Stimulated activated naive B cell treated with anti-CD40 and anti-IgM and Interleukin-4, amounts not matched to agents 10 μg/mL and 1 μg/mL and 100 μg/mL, for 72 hours (primary cell): ENCODE results near the gene UTP3.
"Not testable (repeated sequence)": the region's sequence is repeated elsewhere in the genome, so short reads cannot be mapped to it uniquely, and the experiment has no call there.

ENCODE experiments used
- ATAC-seq, 2 donors: fragments of 150-1000 bp; cut with Tn5 transposase; replicated peaks; 2 replicates each; pipeline ENCODE4 v1.10.0; 2021; ENCODE audit warnings: moderate library complexity in 1 of 2
- DNase-seq: peaks from one replicate; pipeline ENCODE4 v3.0.0; 2021
- H3K27ac Mint-ChIP-seq: one replicate; pipeline ENCODE4 v1.8.0; 2022; ENCODE audit warnings: mild to moderate bottlenecking, mixed read lengths
- H3K27me3 Mint-ChIP-seq, 2 donors: one replicate each; pipeline ENCODE4 v1.8.0; 2022; ENCODE audit warnings: mixed read lengths in 2 of 2
- H3K36me3 Mint-ChIP-seq, 2 donors: one replicate each; pipeline ENCODE4 v1.8.0; 2022; ENCODE audit warnings: mixed read lengths in 2 of 2, mild to moderate bottlenecking in 1 of 2
- H3K4me1 Mint-ChIP-seq, 2 donors: one replicate each; pipeline ENCODE4 v1.8.0; 2022; ENCODE audit warnings: mixed read lengths in 2 of 2, mild to moderate bottlenecking in 1 of 2
- H3K4me3 Mint-ChIP-seq, 2 donors: one replicate each; pipeline ENCODE4 v1.8.0; 2022; ENCODE audit warnings: mild to moderate bottlenecking in 2 of 2, mixed read lengths in 2 of 2, moderate library complexity in 1 of 2
- H3K9me3 Mint-ChIP-seq, 2 donors: one replicate each; pipeline ENCODE4 v1.8.0; 2022; ENCODE audit warnings: mixed read lengths in 2 of 2, mild to moderate bottlenecking in 1 of 2

The UTP3 gene

DNA sequence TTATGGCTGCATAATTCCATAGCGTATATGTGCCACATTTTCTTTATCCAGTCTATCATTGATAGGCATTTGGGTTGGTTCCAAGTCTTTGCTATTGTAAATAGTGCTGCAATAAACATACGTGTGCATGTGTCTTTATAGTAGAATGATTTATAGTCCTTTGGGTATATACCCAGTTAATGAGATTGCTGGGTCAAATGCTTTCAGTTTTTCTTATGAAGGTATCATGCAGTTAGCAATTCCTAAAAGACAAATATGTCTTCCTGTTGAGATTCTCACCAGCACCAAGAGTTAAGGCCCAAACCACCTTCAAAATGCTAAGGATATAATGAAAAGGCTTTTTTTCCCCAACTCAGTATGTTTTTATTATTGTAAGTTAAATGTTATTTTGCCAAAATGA lies 14.3 kb downstream of the UTP3 start:
- H3K9me3 Mint-ChIP-seq, H3K27me3 Mint-ChIP-seq, H3K4me3 Mint-ChIP-seq, DNase-seq, H3K36me3 Mint-ChIP-seq, ATAC-seq, H3K27ac Mint-ChIP-seq: not testable (repeated sequence)
- H3K4me1 Mint-ChIP-seq: peaks cover 15 to 20% of the 10 kb centered on the region in 2 donors

- no peak for DNase-seq
- peak overlapping the region; percentile 87 to 97 for H3K4me3 Mint-ChIP-seq
- no peaks in the 10 kb centered on the region for H3K9me3 Mint-ChIP-seq
- H3K36me3 Mint-ChIP-seq: peaks cover 0 to 4% of the 10 kb centered on the region in 2 donors
- H3K27ac Mint-ChIP-seq: peak overlapping the region; percentile 97
- H3K27me3 Mint-ChIP-seq: no peaks in the 10 kb centered on the region
- H3K4me1 Mint-ChIP-seq: peaks cover 15 to 20% of the 10 kb centered on the region in 2 donors
- ATAC-seq: peak in 1 of 2 donors; percentile 8
Measured at GRCh38 chr4:70703619-70704214, 15.4 kb downstream of the UTP3 start.

- H3K27me3 Mint-ChIP-seq: no peaks in the 10 kb centered on the region
- DNase-seq (peak; percentile 64), ATAC-seq (peak; percentile 67 to 73)
- peaks cover 17 to 23% of the 10 kb centered on the region in 2 donors for H3K4me1 Mint-ChIP-seq
- peak overlapping the region; percentile 87 to 97 for H3K4me3 Mint-ChIP-seq
- peak overlapping the region; percentile 97 for H3K27ac Mint-ChIP-seq
- H3K36me3 Mint-ChIP-seq: peaks cover 1 to 6% of the 10 kb centered on the region in 2 donors
- no peaks in the 10 kb centered on the region for H3K9me3 Mint-ChIP-seq
Measured at GRCh38 chr4:70704215-70704930, 16.0 kb downstream of the UTP3 start.

- peak overlapping the region; percentile 87 to 97 for H3K4me3 Mint-ChIP-seq
- H3K4me1 Mint-ChIP-seq: peaks cover 22 to 28% of the 10 kb centered on the region in 2 donors
- no peaks in the 10 kb centered on the region for H3K27me3 Mint-ChIP-seq
- peaks cover 4 to 8% of the 10 kb centered on the region in 2 donors for H3K36me3 Mint-ChIP-seq
- no peak for ATAC-seq
- no peaks in the 10 kb centered on the region for H3K9me3 Mint-ChIP-seq
- no peak for DNase-seq
- H3K27ac Mint-ChIP-seq: peak overlapping the region; percentile 79
Measured at GRCh38 chr4:70704931-70705182, 16.5 kb downstream of the UTP3 start.

DNA sequence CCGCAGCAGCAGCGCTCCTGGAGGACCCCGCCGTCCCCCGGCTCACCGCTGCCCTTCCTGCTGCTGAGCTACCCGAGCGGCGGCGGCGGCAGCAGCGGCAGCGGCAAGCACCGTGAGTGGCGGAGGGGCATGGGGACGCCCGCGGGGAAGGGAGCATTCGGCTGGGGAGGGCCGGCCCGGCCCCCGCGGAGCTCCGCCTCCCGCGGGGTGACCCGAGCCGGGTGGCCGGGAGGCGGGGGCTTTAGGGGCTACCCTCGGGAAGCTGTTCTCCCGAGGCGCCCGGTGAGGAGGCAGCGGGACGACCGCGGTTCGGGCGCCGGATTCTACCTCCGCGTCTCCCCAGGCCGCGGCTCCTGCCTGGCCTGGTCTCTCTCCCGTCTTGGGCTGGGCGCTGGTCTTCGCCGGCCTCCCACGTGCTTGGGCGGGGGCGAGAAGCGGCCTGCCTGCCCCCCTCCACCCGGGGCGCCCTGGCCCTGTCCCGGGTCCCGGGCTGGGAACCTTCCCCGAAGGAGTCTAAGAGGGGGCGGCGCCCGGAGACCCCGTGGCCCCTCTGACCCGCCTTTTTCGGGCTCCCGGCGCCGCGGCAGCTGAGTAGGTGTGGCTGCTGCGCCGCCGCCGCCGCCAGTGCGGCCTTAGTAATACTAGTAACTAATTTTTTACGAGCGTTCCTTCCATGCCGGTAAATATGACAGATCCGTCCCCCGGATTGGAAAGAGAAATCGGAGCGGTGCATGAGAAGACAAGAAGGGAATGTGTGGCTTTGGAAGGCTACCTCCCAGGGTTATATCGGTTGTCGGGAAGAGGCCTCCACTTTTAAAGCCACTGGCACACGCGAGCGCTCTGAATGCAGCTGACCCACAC lies 17.1 kb downstream of the UTP3 start:
- H3K27ac Mint-ChIP-seq: peak overlapping the region; percentile 97
- DNase-seq (peak; percentile 74), ATAC-seq (peak; percentile 72 to 79)
- peaks cover 4 to 8% of the 10 kb centered on the region in 2 donors for H3K36me3 Mint-ChIP-seq
- H3K4me1 Mint-ChIP-seq: peaks cover 23 to 31% of the 10 kb centered on the region in 2 donors
- H3K9me3 Mint-ChIP-seq: no peaks in the 10 kb centered on the region
- H3K27me3 Mint-ChIP-seq: no peaks in the 10 kb centered on the region
- peak overlapping the region; percentile 87 to 97 for H3K4me3 Mint-ChIP-seq

DNA sequence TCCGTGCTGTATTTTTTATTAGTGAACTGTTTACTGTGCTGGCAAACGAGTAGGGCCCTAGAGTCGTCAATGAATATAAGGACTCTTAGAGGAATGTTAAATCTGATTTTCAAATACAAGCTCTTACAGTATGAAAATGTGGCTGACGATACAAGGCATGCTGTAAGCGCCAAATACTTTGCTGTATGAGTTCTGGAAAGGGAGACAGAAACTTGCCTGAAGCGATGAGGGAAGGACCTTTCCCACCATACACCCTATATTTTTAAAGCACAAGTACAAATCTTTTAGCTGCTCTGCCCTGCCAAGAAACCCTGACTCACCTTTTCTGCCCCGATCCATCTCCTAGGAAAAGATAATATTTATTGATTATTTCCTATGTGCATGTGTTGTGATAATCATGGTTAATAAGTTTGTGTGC lies 17.7 kb downstream of the UTP3 start:
- Mint-ChIP-seq H3K27ac (peak overlapping the region; percentile 97), H3K9me3 (no peaks in the 10 kb centered on the region), H3K36me3 (peaks cover 4 to 8% of the 10 kb centered on the region in 2 donors), H3K27me3 (no peaks in the 10 kb centered on the region), H3K4me3 (peak overlapping the region; percentile 87 to 97), H3K4me1 (peaks cover 23 to 31% of the 10 kb centered on the region in 2 donors)
- DNase-seq: no peak
- ATAC-seq: peak in 1 of 2 donors; percentile 1

- Mint-ChIP-seq H3K4me3 (peak overlapping the region; percentile 87 to 97), H3K27ac (peak overlapping the region; percentile 97), H3K27me3 (no peaks in the 10 kb centered on the region), H3K36me3 (peaks cover 4 to 8% of the 10 kb centered on the region in 2 donors), H3K4me1 (peaks cover 23 to 34% of the 10 kb centered on the region in 2 donors), H3K9me3 (no peaks in the 10 kb centered on the region)
- ATAC-seq (no peak), DNase-seq (no peak)
Measured at GRCh38 chr4:70706516-70706915, 18.2 kb downstream of the UTP3 start.

DNA sequence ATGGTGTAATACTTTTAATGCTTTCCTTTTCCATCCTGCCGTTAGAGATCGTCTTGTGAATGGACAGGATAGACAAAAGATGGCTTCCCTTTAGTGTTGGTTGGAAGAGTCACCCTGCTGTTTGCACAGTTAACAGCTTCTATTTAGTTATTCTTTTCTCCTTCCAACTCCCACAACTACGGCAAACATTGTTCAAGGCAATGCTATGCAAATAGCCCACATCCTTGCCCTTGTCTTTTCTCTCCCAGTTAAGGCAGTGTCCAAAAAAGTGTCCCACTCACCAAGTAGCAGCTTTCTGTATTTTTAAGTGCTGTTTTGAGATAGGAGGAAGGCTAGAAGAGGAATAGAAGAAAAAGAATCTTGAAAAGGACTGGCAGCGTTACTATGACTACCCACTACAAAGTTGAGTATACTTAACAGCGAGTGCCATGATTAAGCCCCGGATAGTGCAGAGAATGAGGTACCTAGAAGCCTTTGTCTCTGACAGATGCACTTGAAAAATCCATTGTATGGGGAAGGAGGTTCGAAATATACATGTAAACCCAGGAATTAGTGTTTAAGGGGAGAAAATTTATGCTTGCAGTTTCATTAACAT lies 21.4 kb downstream of the UTP3 start:
- H3K4me1 Mint-ChIP-seq: peaks cover 32 to 49% of the 10 kb centered on the region in 2 donors

GRCh38 chr4:70711599-70711998 lies 23.3 kb downstream of the UTP3 start:
- H3K27ac Mint-ChIP-seq: peak overlapping the region; percentile 86
- H3K4me1 Mint-ChIP-seq: peaks cover 34 to 62% of the 10 kb centered on the region in 2 donors
- ATAC-seq (no peak), DNase-seq (no peak)
- H3K36me3 Mint-ChIP-seq: peaks cover 9 to 10% of the 10 kb centered on the region in 2 donors
- no peaks in the 10 kb centered on the region for H3K27me3 Mint-ChIP-seq
- peak overlapping the region; percentile 23 to 42 for H3K4me3 Mint-ChIP-seq
- no peaks in the 10 kb centered on the region for H3K9me3 Mint-ChIP-seq

More for the DNA sequence above, 21.4 kb downstream of the UTP3 start:
- ATAC-seq (no peak), DNase-seq (no peak)
- Mint-ChIP-seq H3K9me3 (no peaks in the 10 kb centered on the region), H3K4me3 (no peak overlapping the region), H3K27me3 (no peaks in the 10 kb centered on the region), H3K36me3 (peaks cover 7 to 14% of the 10 kb centered on the region in 2 donors), H3K27ac (no peak overlapping the region)

- DNase-seq: no peak
- Mint-ChIP-seq H3K4me3 (peak overlapping the region; percentile 23 to 42), H3K4me1 (peaks cover 33 to 63% of the 10 kb centered on the region in 2 donors), H3K36me3 (peaks cover 9 to 11% of the 10 kb centered on the region in 2 donors), H3K27me3 (no peaks in the 10 kb centered on the region), H3K27ac (peak overlapping the region; percentile 86), H3K9me3 (no peaks in the 10 kb centered on the region)
- no peak for ATAC-seq
Measured at GRCh38 chr4:70712150-70712549, 23.8 kb downstream of the UTP3 start.

DNA sequence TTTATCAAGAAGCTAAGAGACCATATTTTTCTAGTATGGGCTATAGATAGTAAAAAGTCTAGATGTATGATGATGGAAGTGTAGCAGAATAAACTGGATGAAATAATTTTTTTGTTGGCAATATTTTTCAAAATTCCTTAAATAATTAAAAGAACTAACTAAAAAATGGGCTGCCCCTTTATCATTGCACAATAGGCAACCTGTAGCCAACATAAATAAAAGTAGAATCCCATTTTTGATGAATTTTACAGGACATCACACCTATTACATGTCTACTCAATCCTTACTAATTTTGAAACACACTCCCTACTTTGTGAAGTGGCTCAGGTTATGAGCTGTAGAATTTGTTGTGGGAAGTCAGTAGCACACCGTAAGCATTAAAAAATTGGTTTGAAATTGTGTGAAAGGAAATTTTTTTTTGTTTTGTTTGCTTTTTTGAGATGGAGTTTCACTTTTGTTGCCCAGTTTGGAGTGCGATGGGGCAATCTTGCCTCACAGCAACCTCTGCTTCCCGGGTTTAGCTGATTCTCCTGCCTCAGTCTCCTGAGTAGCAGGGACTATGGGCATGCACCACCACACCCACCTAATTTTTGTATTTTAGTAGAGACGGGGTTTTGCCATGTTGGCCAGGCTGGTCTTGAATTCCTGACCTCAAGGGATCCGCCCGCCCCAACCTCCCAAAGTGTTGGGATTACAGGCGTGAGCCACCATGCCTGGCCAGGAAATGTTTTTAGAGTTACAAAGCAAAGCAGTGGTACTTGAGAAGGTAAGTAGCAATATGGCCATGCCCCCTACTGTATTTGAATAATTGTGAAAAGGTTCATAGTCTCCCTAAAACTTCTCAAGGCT lies 24.5 kb downstream of the UTP3 start:
- Mint-ChIP-seq H3K36me3 (peaks cover 11 to 15% of the 10 kb centered on the region in 2 donors), H3K4me1 (peaks cover 38 to 69% of the 10 kb centered on the region in 2 donors), H3K4me3 (peak overlapping the region; percentile 59 to 80), H3K27me3 (no peaks in the 10 kb centered on the region), H3K9me3 (no peaks in the 10 kb centered on the region), H3K27ac (peak overlapping the region; percentile 99)
- DNase-seq (no peak), ATAC-seq (no peak)

DNA sequence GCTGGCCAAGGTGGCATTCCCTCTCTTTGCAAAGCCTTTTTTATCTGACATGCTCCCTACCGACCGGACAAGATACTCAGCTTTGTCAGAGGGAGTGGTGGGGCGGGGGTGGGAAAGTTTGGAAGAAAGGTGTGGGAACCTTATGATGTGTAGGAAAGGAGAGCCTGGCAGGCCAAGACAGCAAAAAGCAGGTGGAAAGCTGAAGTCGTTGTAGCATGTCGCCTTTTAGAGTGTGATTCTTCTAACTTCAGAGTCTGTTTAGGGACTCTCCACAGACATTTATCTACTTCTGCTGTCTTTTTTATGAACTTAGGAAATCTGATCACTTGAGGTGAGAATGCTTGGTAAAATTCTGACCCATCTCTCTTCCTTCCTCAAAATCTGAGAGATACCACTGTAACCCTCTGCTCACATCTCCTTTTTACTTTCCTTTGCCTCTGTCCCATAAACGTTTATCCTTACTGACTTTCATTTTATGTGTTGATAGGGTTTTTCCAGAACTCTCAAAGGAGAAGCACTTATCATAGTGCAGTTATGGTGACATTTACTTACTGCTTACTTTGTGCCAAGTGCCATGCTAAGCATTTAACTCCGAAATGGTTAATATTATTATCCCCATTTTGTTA lies 25.2 kb downstream of the UTP3 start:
- DNase-seq (no peak), ATAC-seq (peak; percentile 78 to 79)
- Mint-ChIP-seq H3K27me3 (no peaks in the 10 kb centered on the region), H3K36me3 (peaks cover 11 to 15% of the 10 kb centered on the region in 2 donors), H3K4me3 (peak overlapping the region; percentile 77 to 80), H3K9me3 (no peaks in the 10 kb centered on the region), H3K4me1 (peaks cover 38 to 69% of the 10 kb centered on the region in 2 donors), H3K27ac (peak overlapping the region; percentile 99)
